Ovary (tissue), 1 donor: ENCODE data around the gene SAMD9L.

Experiments
- EP300 ChIP-seq: sonication (generic); formaldehyde crosslinking; IDR thresholded peaks from one replicate; pipeline ENCODE4 v1.6.1; 2017; ENCODE audit warnings: antibody characterized with exemption
- POLR2A ChIP-seq: fragments of 450-650 bp; IDR thresholded peaks from one replicate; pipeline ENCODE4 v1.6.1; 2017; ENCODE audit warnings: antibody characterized with exemption, mild to moderate bottlenecking, moderate library complexity

DNA sequence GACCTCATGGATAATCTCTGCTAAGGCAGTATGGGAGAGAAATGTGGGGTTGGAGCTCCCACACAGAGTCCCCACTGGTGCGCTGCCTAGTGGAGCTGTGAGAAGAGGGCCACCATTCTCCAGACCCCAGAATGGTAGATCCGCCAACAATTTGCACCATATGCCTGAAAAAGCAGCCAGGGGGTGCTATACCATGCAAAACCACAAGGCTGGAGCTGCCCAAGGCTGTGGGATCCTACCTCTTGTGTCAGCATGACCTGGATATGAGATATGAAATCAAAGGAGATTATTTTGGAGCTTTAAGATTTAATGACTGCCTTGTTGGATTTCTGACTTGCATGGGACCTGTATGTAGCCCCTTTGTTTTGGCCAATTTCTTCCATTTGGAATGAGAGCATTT lies 27.0 kb upstream of the SAMD9L start:
- no peak for TF ChIP-seq EP300
- TF ChIP-seq POLR2A: no peak
